DMS 273 (cell line): ENCODE results near the gene CACNA1A.
A peak's percentile ranks its signal among the peaks of the same experiment; 100 is the strongest.

Source experiments
- DNase-seq: peaks from one replicate; lab custom pipeline; 2025; ENCODE audit not compliant: unreplicated experiment; lab: John Stamatoyannopoulos, UW

CACNA1A gene

DNA sequence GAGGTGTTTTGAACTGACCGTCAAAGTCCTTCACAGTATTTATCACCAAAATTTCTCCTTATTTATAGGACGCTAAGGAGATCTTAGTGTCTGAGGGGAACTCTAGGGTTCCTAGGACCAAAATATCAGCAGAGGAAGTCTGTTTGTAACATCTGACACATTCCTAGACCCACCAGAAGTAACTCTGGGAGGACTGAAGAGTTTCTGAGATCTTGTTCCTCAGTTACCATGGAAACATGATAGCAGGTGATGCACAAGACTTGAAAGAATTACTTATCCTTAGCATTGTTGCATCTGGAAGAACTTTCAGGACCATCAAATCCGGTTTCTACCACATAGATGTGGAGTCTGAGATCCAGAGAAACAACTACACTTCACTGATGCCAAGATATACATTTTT lies 191.5 kb downstream of the CACNA1A start:
- DNase-seq, result no peak

- no peak for DNase-seq
Measured at GRCh38 chr19:13313875-13314274, 192.4 kb downstream of the CACNA1A start.

- no peak for DNase-seq
Measured at GRCh38 chr19:13309864-13310263, 196.4 kb downstream of the CACNA1A start.

- no peak for DNase-seq
Measured at GRCh38 chr19:13303381-13304129, 202.7 kb downstream of the CACNA1A start.

- peak; percentile 90 for DNase-seq
Measured at GRCh38 chr19:13302526-13303270, 203.6 kb downstream of the CACNA1A start.

GRCh38 chr19:13301627-13302334 lies 204.5 kb downstream of the CACNA1A start:
- DNase-seq, result peak; percentile 40

GRCh38 chr19:13300421-13301030 lies 205.8 kb downstream of the CACNA1A start:
- DNase-seq, result no peak

GRCh38 chr19:13299838-13300237 lies 206.4 kb downstream of the CACNA1A start:
- DNase-seq, result peak; percentile 21

- no peak for DNase-seq
Measured at GRCh38 chr19:13298565-13299481, 207.5 kb downstream of the CACNA1A start.

DNA sequence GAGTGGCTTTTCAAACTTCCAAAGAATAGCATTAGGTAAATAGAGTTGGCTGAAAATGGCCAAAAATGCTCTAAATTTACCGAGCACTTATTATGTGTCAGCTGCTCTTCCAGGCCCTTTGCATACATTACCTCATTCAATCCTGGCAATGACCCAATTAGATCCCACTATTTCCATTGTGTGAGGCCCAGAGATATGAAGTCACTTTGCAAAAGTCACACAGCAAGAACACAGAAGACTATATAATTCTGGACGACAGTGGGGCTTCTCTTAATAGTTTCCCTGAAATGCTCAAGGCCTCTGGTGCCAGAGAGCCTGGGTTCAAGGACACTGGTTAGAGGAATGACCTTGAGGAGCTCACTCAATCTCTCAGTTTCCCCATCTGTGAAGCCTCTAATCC lies 209.3 kb downstream of the CACNA1A start:
- DNase-seq, result peak; percentile 36

- no peak for DNase-seq
Measured at GRCh38 chr19:13294812-13295567, 211.3 kb downstream of the CACNA1A start.

DNA sequence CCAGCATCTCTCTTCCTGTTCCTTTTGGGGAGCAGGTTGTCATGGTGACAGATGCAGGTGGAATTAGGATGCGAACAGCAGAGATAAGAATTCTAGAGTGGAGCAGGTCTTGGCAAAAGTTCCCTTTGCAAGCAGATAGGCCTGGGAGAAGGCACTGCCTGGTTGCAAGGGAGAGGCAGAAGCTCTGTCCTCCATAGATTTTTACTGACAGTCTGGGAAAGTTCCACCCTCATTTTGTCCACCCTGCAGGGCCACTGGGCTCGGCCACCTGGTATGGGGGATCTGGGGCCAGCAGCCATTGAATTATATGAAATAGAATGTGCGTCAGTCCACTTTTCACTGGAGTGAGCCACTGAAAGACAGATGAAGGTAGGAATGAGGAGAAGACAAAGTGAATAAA lies 214.4 kb downstream of the CACNA1A start:
- no peak for DNase-seq

- no peak for DNase-seq
Measured at GRCh38 chr19:13290741-13291140, 215.5 kb downstream of the CACNA1A start.

DNA sequence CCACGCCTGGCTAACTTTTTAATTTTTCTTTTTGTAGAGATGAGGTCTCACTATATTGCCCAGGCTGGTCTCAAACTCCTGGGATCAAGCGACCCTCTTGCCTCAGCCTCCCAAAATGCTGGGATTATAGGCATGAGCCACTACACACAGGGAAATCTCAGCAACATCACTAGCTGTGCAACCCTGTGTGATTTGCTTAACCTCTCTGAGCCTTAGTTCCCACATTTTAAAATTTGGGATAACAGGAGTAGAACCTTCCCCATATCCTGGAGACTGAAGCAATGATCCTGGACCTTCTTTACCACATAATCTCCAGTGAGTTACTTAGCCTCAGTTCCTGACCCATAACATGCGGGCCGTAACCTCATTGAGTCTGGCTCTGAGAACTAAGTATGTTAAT lies 217.0 kb downstream of the CACNA1A start:
- DNase-seq, result no peak

DNA sequence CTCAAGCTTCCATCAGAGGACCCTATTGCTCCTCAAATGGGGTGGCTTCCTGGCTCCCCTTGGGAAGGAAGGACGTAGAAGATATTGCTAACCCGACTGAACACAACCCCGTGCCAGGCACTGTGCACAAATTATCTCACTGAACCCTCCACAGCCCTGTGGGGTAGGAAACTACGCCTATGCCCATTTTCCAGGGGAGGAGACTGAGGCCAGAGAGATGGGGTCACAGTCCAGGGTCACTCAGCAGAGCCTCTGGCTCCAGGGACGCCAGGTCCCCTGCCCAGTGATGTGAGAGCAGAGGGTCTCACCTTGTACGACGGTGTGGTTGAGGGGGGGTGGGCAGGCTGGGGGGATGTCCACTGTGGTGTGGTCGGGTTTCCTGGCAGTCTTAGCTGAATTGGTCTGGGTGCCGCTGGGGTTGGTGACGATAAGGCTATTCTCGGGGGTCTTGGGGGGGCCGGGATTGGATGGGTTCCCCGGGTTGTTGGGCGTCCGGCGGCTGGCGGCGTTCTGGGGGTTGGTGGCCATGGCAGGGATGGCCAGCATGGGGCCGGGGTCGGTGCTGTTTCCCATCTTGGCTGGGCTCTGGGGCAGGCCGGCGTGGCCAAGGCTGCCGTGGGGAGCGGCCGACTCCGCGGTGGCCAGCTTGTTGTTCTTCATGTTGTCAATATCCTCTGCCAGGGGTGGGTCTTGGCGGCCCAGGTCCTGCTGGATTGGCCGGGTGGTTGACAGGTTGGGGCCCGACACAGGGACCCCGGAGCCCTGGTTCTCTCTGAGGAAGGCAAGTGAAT lies 219.9 kb downstream of the CACNA1A start:
- no peak for DNase-seq

- no peak for DNase-seq
Measured at GRCh38 chr19:13284929-13285928, 221.1 kb downstream of the CACNA1A start.

DNA sequence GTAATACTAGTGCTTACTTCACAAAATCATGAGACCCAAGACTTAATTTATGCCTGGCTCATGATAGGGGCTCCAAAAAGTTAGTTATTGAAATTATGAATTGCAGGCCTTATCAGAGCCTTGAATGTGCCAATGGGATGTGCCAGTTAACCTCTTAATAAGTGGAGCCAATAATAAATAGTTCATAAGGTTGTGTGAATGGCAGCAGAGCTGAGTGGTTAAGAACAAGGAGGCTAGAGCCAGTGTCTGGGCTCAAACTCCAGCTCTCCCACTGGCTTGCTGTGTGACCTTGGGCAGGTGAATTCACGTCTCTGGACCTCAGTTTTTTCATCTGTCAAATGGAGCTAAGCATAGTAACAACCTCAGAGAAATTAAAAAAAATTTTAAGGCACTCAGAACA lies 222.4 kb downstream of the CACNA1A start:
- no peak for DNase-seq
